Measurements from ENCODE around the gene SMARCC1.

Gene SMARCC1

GRCh38 chr3:47588587-47588986 lies 193.1 kb downstream of the SMARCC1 start:
- DNase-seq (ENCODE audit: low spot score) (no peak), ATAC-seq (ENCODE audit: low read depth) (no peak)
- no peaks in the 10 kb centered on the region for H3K4me1 ChIP-seq (ENCODE audit: insufficient read depth, poor library complexity, severe bottlenecking)
- no peak overlapping the region for H3K4me3 ChIP-seq (ENCODE audit: severe bottlenecking)
- H3K27me3 ChIP-seq (ENCODE audit: insufficient read depth, poor library complexity, severe bottlenecking) = no peaks in the 10 kb centered on the region
- TF ChIP-seq CTCF (IDR thresholded peaks at IDR 0.05; ENCODE audit: poor library complexity, severe bottlenecking) = no peak
- H3K27ac ChIP-seq (ENCODE audit: poor library complexity, severe bottlenecking) = no peak overlapping the region
- H3K36me3 ChIP-seq (ENCODE audit: low read depth) = peaks cover 29% of the 10 kb centered on the region
- no peaks in the 10 kb centered on the region for H3K9me3 ChIP-seq (ENCODE audit: severe bottlenecking)

GRCh38 chr3:47588053-47588452 lies 193.6 kb downstream of the SMARCC1 start:
- H3K27ac ChIP-seq (ENCODE audit: poor library complexity, severe bottlenecking) = no peak overlapping the region
- no peaks in the 10 kb centered on the region for H3K4me1 ChIP-seq (ENCODE audit: insufficient read depth, poor library complexity, severe bottlenecking)
- no peak overlapping the region for H3K4me3 ChIP-seq (ENCODE audit: severe bottlenecking)
- H3K27me3 ChIP-seq (ENCODE audit: insufficient read depth, poor library complexity, severe bottlenecking) = no peaks in the 10 kb centered on the region
- DNase-seq (ENCODE audit: low spot score) (no peak), ATAC-seq (ENCODE audit: low read depth) (no peak)
- TF ChIP-seq CTCF (IDR thresholded peaks at IDR 0.05; ENCODE audit: poor library complexity, severe bottlenecking) = no peak
- peaks cover 24% of the 10 kb centered on the region for H3K36me3 ChIP-seq (ENCODE audit: low read depth)
- H3K9me3 ChIP-seq (ENCODE audit: severe bottlenecking) = no peaks in the 10 kb centered on the region

DNA sequence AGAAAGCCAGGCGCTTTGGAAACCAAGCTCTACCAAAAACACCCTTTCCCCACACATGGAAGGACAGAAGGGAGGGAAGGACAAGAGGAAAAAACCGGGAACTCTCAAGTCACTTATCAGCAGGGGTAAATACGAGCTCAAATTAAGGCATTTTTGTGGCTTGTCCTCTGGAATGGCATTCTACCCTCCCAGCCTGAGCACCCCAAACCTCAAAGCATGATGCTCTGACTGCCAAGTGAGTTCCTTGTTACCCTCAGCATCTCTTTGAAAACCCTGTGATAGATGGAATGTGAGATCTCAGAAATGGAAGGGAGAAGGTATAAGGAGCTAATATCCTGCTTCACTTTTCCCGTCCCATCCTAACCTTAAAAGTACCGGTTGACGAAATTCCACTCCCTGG lies 194.9 kb downstream of the SMARCC1 start:
- no peak for TF ChIP-seq CTCF (IDR thresholded peaks at IDR 0.05; ENCODE audit: poor library complexity, severe bottlenecking)
- H3K36me3 ChIP-seq (ENCODE audit: low read depth) = peaks cover 16% of the 10 kb centered on the region
- no peaks in the 10 kb centered on the region for H3K9me3 ChIP-seq (ENCODE audit: severe bottlenecking)
- H3K27ac ChIP-seq (ENCODE audit: poor library complexity, severe bottlenecking) = no peak overlapping the region
- H3K4me1 ChIP-seq (ENCODE audit: insufficient read depth, poor library complexity, severe bottlenecking) = no peaks in the 10 kb centered on the region
- ATAC-seq (ENCODE audit: low read depth) = no peak
- no peak for DNase-seq (ENCODE audit: low spot score)
- H3K4me3 ChIP-seq (ENCODE audit: severe bottlenecking) = no peak overlapping the region
- H3K27me3 ChIP-seq (ENCODE audit: insufficient read depth, poor library complexity, severe bottlenecking) = no peaks in the 10 kb centered on the region

DNA sequence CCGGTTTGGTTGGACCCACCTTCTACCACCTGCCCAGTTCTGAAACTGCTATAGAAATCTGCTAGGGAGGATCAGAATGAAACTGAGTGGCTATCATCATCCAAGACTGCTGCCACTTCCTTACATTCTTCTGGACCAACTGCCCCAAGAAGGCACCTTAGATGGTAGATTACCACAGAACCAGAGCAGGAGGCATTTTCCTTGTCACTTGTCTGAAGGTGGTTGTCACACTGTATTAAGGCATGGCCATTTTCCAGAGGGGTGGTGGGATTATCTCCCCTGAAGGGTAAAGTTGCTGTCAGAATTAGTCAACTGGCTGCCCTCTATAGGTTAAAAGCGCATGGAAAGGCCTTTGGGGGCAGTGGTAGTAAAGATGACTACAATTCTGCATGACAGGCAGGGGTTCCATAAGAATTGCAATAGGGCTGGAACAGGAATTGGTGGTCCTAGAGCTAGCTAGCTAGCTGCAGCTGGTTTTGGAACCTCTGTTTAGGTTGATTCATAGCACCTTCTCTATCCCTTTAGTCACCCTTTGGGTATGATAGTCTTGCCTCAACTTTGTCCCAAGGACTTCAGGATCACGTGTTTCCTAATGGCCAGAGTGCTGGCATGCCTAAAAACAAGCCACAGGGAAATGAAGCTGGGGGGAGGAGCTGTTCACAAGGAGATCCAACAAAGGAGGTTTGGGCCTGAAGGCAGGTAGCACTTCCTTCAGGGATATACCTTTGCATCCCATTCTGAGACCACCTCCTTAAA lies 198.2 kb downstream of the SMARCC1 start:
- H3K27me3 ChIP-seq (ENCODE audit: insufficient read depth, poor library complexity, severe bottlenecking) = peaks cover 25% of the 10 kb centered on the region
- no peak for ATAC-seq (ENCODE audit: low read depth)
- H3K4me3 ChIP-seq (ENCODE audit: severe bottlenecking) = no peak overlapping the region
- no peak overlapping the region for H3K27ac ChIP-seq (ENCODE audit: poor library complexity, severe bottlenecking)
- no peak for DNase-seq (ENCODE audit: low spot score)
- no peaks in the 10 kb centered on the region for H3K4me1 ChIP-seq (ENCODE audit: insufficient read depth, poor library complexity, severe bottlenecking)
- peaks cover 13% of the 10 kb centered on the region for H3K36me3 ChIP-seq (ENCODE audit: low read depth)
- no peaks in the 10 kb centered on the region for H3K9me3 ChIP-seq (ENCODE audit: severe bottlenecking)
- TF ChIP-seq CTCF (IDR thresholded peaks at IDR 0.05; ENCODE audit: poor library complexity, severe bottlenecking) = no peak

DNA sequence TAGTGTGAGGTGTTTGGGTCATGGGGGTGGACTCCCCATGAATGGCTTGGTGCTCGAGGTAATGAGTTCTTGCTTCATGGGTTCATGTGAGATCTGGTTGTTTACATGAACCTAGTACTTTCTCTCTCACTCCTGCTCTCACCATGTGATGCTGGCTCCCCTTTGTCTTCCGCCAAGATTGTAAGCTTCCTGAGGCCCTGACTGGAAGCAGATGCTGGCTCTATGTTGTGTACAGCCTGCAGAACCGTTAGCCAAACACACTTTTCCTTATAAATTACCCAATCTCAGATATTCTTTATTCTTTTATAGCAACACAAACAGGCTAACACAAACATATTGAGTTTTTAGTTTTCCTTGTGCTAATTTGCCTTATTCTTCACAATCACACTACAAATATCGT lies 199.9 kb downstream of the SMARCC1 start:
- DNase-seq (ENCODE audit: low spot score) (no peak), ATAC-seq (ENCODE audit: low read depth) (no peak)
- Histone ChIP-seq H3K4me1 (ENCODE audit: insufficient read depth, poor library complexity, severe bottlenecking) (no peaks in the 10 kb centered on the region), H3K4me3 (ENCODE audit: severe bottlenecking) (no peak overlapping the region), H3K36me3 (ENCODE audit: low read depth) (no peaks in the 10 kb centered on the region), H3K27ac (ENCODE audit: poor library complexity, severe bottlenecking) (no peak overlapping the region), H3K9me3 (ENCODE audit: severe bottlenecking) (peaks cover 2% of the 10 kb centered on the region), H3K27me3 (ENCODE audit: insufficient read depth, poor library complexity, severe bottlenecking) (peaks cover 32% of the 10 kb centered on the region)
- TF ChIP-seq CTCF (IDR thresholded peaks at IDR 0.05; ENCODE audit: poor library complexity, severe bottlenecking) = no peak

All from RWPE2 (cell line).